Testis (tissue), 3 donors: ENCODE results near the gene WDR11. TPM values are rescaled to one million over a fixed set of nuclear protein-coding genes. Genes with fewer than 3 reads are reported as not detected.

Source experiments
- DNase-seq: peaks from one replicate; pipeline ENCODE4 v3.0.0-alpha.2; 2019
- H3K27ac ChIP-seq, 2 donors: fragments of 200-600 bp; sonication (generic); one replicate each; pipeline ENCODE4 v1.5.1; 2019
- H3K27me3 ChIP-seq: fragments of 200-600 bp; sonication (generic); one replicate; pipeline ENCODE4 v1.5.1; 2019
- H3K36me3 ChIP-seq: fragments of 200-600 bp; sonication (generic); one replicate; pipeline ENCODE4 v1.5.1; 2017; ENCODE audit warnings: low read depth; ENCODE audit errors: missing control alignments
- H3K4me1 ChIP-seq: fragments of 200-600 bp; sonication (generic); one replicate; pipeline ENCODE4 v1.5.1; 2019
- H3K4me3 ChIP-seq, 2 donors: fragments of 200-600 bp; sonication (generic); one replicate each; pipeline ENCODE4 v1.5.1; 2017 to 2019
- H3K9me3 ChIP-seq: fragments of 200-600 bp; sonication (generic); one replicate; pipeline ENCODE4 v1.5.1; 2017
- CTCF ChIP-seq, 3 experiments: fragments of 450-650 bp in 2 of 3; fragments of 200-600 bp in 1 of 3; sonication (generic) in 1 of 3; IDR thresholded peaks; one replicate each; pipeline ENCODE4 v1.5.1; 2016 to 2019; ENCODE audit warnings: antibody characterized with exemption in 3 of 3, mild to moderate bottlenecking in 2 of 3, moderate library complexity in 1 of 3
- POLR2A ChIP-seq: fragments of 450-650 bp; IDR thresholded peaks from one replicate; pipeline ENCODE4 v1.6.1; 2017; ENCODE audit warnings: antibody characterized with exemption, mild to moderate bottlenecking, moderate library complexity
- WGBS, 2 donors: methylation state at CpG; one replicate each; pipeline ENCODE4 v1.1.5; 2018; 5-methylcytosine and 5-hydroxymethylcytosine counted together
- intact Hi-C: fragments of 100-400 bp; cut with DNase I; formaldehyde crosslinking; loops from one replicate; pipeline ENCODE4 v1.15.1; 2023; ENCODE audit warnings: low total_unique reads
- polyA plus RNA-seq: library from polyadenylated mRNA; stranded (reverse); fragments of 350-450 nt; fragmentation: Illumina TruSeq; extraction: RNeasy Lipid Tissue Mini Kit (QIAGEN cat#74804); gene quantifications from one replicate; pipeline ENCODE4 v1.2.3, GENCODE V29; 2014; ENCODE audit warnings: low read depth, low replicate concordance; ENCODE audit not compliant: insufficient read depth
- total RNA-seq, 2 donors: library from RNA; depleted of rRNA; stranded (reverse); fragments of >200 nt; gene quantifications; one replicate each; pipeline ENCODE4 v1.2.3, GENCODE V29; 2016

The WDR11 gene
- total and polyA plus RNA-seq, 3 donors from 2014 or later = 36.5 to 60.2 (median 58.7) TPM

GRCh38 chr10:120841522-120842189 is 9.5 kb upstream of the WDR11 start:
- Histone ChIP-seq H3K27me3 (no peaks in the 10 kb centered on the region), H3K9me3 (no peaks in the 10 kb centered on the region), H3K36me3 (no peaks in the 10 kb centered on the region), H3K4me3 (no peak overlapping the region), H3K27ac (no peak overlapping the region), H3K4me1 (no peaks in the 10 kb centered on the region)
- DNase-seq = no peak
- no peak for TF ChIP-seq CTCF (IDR thresholded peaks at IDR 0.05)
- no peak for TF ChIP-seq POLR2A
- intact Hi-C loops = no loop called here
- WGBS, 2 donors = 92 to 96% methylated on average over 1 of the region's 1 CpG

GRCh38 chr10:120854388-120854787 is 3.2 kb downstream of the WDR11 start:
- WGBS, 2 donors = 92 to 94% methylated on average over 2 of the region's 2 CpGs
- no peak overlapping the region for H3K4me3 ChIP-seq
- DNase-seq = no peak
- TF ChIP-seq POLR2A = no peak
- no peak for TF ChIP-seq CTCF (IDR thresholded peaks at IDR 0.05)
- peaks cover 4% of the 10 kb centered on the region for H3K4me1 ChIP-seq
- no peaks in the 10 kb centered on the region for H3K36me3 ChIP-seq
- intact Hi-C loops = no loop called here
- no peak overlapping the region for H3K27ac ChIP-seq
- no peaks in the 10 kb centered on the region for H3K9me3 ChIP-seq
- no peaks in the 10 kb centered on the region for H3K27me3 ChIP-seq

- Histone ChIP-seq H3K4me3 (no peak overlapping the region), H3K9me3 (no peaks in the 10 kb centered on the region), H3K27ac (no peak overlapping the region), H3K36me3 (no peaks in the 10 kb centered on the region), H3K27me3 (no peaks in the 10 kb centered on the region), H3K4me1 (no peaks in the 10 kb centered on the region)
- no peak for DNase-seq
- TF ChIP-seq POLR2A (no peak), CTCF (IDR thresholded peaks at IDR 0.05) (no peak)
- 79 to 84% methylated on average over 2 of the region's 2 CpGs for WGBS, 2 donors
- intact Hi-C loops = no loop called here
Observed at GRCh38 chr10:120861178-120861855, 10.2 kb downstream of the WDR11 start.

- no peak overlapping the region for H3K4me3 ChIP-seq
- no peaks in the 10 kb centered on the region for H3K4me1 ChIP-seq
- H3K9me3 ChIP-seq = no peaks in the 10 kb centered on the region
- no peaks in the 10 kb centered on the region for H3K36me3 ChIP-seq
- H3K27me3 ChIP-seq = no peaks in the 10 kb centered on the region
- TF ChIP-seq POLR2A (no peak), CTCF (IDR thresholded peaks at IDR 0.05) (no peak)
- DNase-seq = no peak
- H3K27ac ChIP-seq = no peak overlapping the region
- intact Hi-C loops = no loop called here
Observed at GRCh38 chr10:120873741-120874140, 22.6 kb downstream of the WDR11 start.

- no peak for TF ChIP-seq CTCF (IDR thresholded peaks at IDR 0.05)
- TF ChIP-seq POLR2A = no peak
- Histone ChIP-seq H3K36me3 (no peaks in the 10 kb centered on the region), H3K4me3 (no peak overlapping the region), H3K27ac (no peak overlapping the region), H3K9me3 (no peaks in the 10 kb centered on the region), H3K4me1 (no peaks in the 10 kb centered on the region), H3K27me3 (no peaks in the 10 kb centered on the region)
- no peak for DNase-seq
- intact Hi-C loops = no loop called here
- 80 to 89% methylated on average over 1 of the region's 1 CpG for WGBS, 2 donors
Observed at GRCh38 chr10:120883071-120883470, 31.9 kb downstream of the WDR11 start.
